T-helper 1 cell treated with Interleukin-12 subunit alpha and Interleukin-12 subunit beta and Interleukin-4 antibody, amounts not matched to agents 30 μg/mL and 1 μg/mL, for 36 hours (primary cell): ENCODE measurements around the gene UTP14A.
A peak's percentile ranks its signal among the peaks of the same experiment; 100 is the strongest.

Experiments
- H3K27ac Mint-ChIP-seq: one replicate; pipeline ENCODE4 v1.8.0; 2021; ENCODE audit warnings: mild to moderate bottlenecking, mixed read lengths
- H3K27me3 Mint-ChIP-seq: one replicate; pipeline ENCODE4 v1.8.0; 2021; ENCODE audit warnings: low read depth, mixed read lengths
- H3K36me3 Mint-ChIP-seq: one replicate; pipeline ENCODE4 v1.8.0; 2021; ENCODE audit warnings: low read depth, mixed read lengths
- H3K4me1 Mint-ChIP-seq: one replicate; pipeline ENCODE4 v1.8.0; 2021; ENCODE audit warnings: low read depth, mixed read lengths
- H3K4me3 Mint-ChIP-seq: one replicate; pipeline ENCODE4 v1.8.0; 2021; ENCODE audit warnings: mild to moderate bottlenecking, moderate library complexity, mixed read lengths
- H3K9me3 Mint-ChIP-seq: one replicate; pipeline ENCODE4 v1.8.0; 2021; ENCODE audit warnings: mixed read lengths

Gene UTP14A

GRCh38 chrX:129932821-129933321, 26.9 kb downstream of the UTP14A start:
- Mint-ChIP-seq H3K9me3 (no peaks in the 10 kb centered on the region), H3K4me3 (peak overlapping the region; percentile 37), H3K27ac (no peak overlapping the region), H3K4me1 (peaks cover 4% of the 10 kb centered on the region), H3K27me3 (peaks cover 25% of the 10 kb centered on the region), H3K36me3 (peaks cover 4% of the 10 kb centered on the region)

- Mint-ChIP-seq H3K9me3 (no peaks in the 10 kb centered on the region), H3K4me3 (peak overlapping the region; percentile 74), H3K27me3 (peaks cover 32% of the 10 kb centered on the region), H3K27ac (peak overlapping the region; percentile 45), H3K4me1 (peaks cover 9% of the 10 kb centered on the region), H3K36me3 (peaks cover 4% of the 10 kb centered on the region)
Measured at GRCh38 chrX:129933700-129934099, 27.7 kb downstream of the UTP14A start.

- H3K4me3 Mint-ChIP-seq, result no peak overlapping the region
- H3K27ac Mint-ChIP-seq, result no peak overlapping the region
Measured at GRCh38 chrX:129934461-129934860, 28.5 kb downstream of the UTP14A start.

GRCh38 chrX:129934952-129935351, 29.0 kb downstream of the UTP14A start:
- no peak overlapping the region for H3K4me3 Mint-ChIP-seq
- H3K4me1 Mint-ChIP-seq, result peaks cover 9% of the 10 kb centered on the region
- H3K9me3 Mint-ChIP-seq, result no peaks in the 10 kb centered on the region
- no peaks in the 10 kb centered on the region for H3K36me3 Mint-ChIP-seq
- H3K27me3 Mint-ChIP-seq, result peaks cover 32% of the 10 kb centered on the region
- no peak overlapping the region for H3K27ac Mint-ChIP-seq

More at GRCh38 chrX:129934461-129934860, 28.5 kb downstream of the UTP14A start:
- Mint-ChIP-seq H3K36me3 (peaks cover under 1% of the 10 kb centered on the region), H3K4me1 (peaks cover 9% of the 10 kb centered on the region), H3K9me3 (no peaks in the 10 kb centered on the region), H3K27me3 (peaks cover 32% of the 10 kb centered on the region)

- no peaks in the 10 kb centered on the region for H3K9me3 Mint-ChIP-seq
- no peak overlapping the region for H3K4me3 Mint-ChIP-seq
- peaks cover 5% of the 10 kb centered on the region for H3K4me1 Mint-ChIP-seq
- H3K27me3 Mint-ChIP-seq, result peaks cover 39% of the 10 kb centered on the region
- no peak overlapping the region for H3K27ac Mint-ChIP-seq
- H3K36me3 Mint-ChIP-seq, result no peaks in the 10 kb centered on the region
Measured at GRCh38 chrX:129938081-129938480, 32.1 kb downstream of the UTP14A start.

GRCh38 chrX:129939986-129940385, 34.0 kb downstream of the UTP14A start:
- Mint-ChIP-seq H3K27me3 (peaks cover 23% of the 10 kb centered on the region), H3K27ac (no peak overlapping the region), H3K9me3 (no peaks in the 10 kb centered on the region), H3K4me1 (peaks cover 5% of the 10 kb centered on the region), H3K36me3 (no peaks in the 10 kb centered on the region), H3K4me3 (no peak overlapping the region)

GRCh38 chrX:129940721-129941120, 34.8 kb downstream of the UTP14A start:
- Mint-ChIP-seq H3K4me3 (no peak overlapping the region), H3K4me1 (peaks cover 5% of the 10 kb centered on the region), H3K9me3 (no peaks in the 10 kb centered on the region), H3K36me3 (no peaks in the 10 kb centered on the region), H3K27ac (no peak overlapping the region), H3K27me3 (peaks cover 23% of the 10 kb centered on the region)

GRCh38 chrX:129945131-129945530, 39.2 kb downstream of the UTP14A start:
- H3K9me3 Mint-ChIP-seq, result no peaks in the 10 kb centered on the region
- no peaks in the 10 kb centered on the region for H3K36me3 Mint-ChIP-seq

GRCh38 chrX:129953334-129953648, 47.3 kb downstream of the UTP14A start:
- H3K27ac Mint-ChIP-seq, result no peak overlapping the region
- H3K9me3 Mint-ChIP-seq, result no peaks in the 10 kb centered on the region
- H3K4me1 Mint-ChIP-seq, result peaks cover 15% of the 10 kb centered on the region
- H3K36me3 Mint-ChIP-seq, result peaks cover 2% of the 10 kb centered on the region
- H3K27me3 Mint-ChIP-seq, result peaks cover 7% of the 10 kb centered on the region
- no peak overlapping the region for H3K4me3 Mint-ChIP-seq

More at GRCh38 chrX:129945131-129945530, 39.2 kb downstream of the UTP14A start:
- Mint-ChIP-seq H3K4me3 (no peak overlapping the region), H3K4me1 (no peaks in the 10 kb centered on the region), H3K27ac (no peak overlapping the region), H3K27me3 (peaks cover 11% of the 10 kb centered on the region)

- peaks cover 7% of the 10 kb centered on the region for H3K27me3 Mint-ChIP-seq
- peak overlapping the region; percentile 21 for H3K4me3 Mint-ChIP-seq
- peak overlapping the region; percentile 24 for H3K27ac Mint-ChIP-seq
- H3K36me3 Mint-ChIP-seq, result peaks cover 2% of the 10 kb centered on the region
- no peaks in the 10 kb centered on the region for H3K9me3 Mint-ChIP-seq
- peaks cover 15% of the 10 kb centered on the region for H3K4me1 Mint-ChIP-seq
Measured at GRCh38 chrX:129953881-129954280, 47.9 kb downstream of the UTP14A start.

GRCh38 chrX:129954804-129955203, 48.8 kb downstream of the UTP14A start:
- H3K27me3 Mint-ChIP-seq, result peaks cover 6% of the 10 kb centered on the region
- H3K27ac Mint-ChIP-seq, result no peak overlapping the region
- H3K4me1 Mint-ChIP-seq, result peaks cover 15% of the 10 kb centered on the region
- H3K9me3 Mint-ChIP-seq, result no peaks in the 10 kb centered on the region
- no peak overlapping the region for H3K4me3 Mint-ChIP-seq
- H3K36me3 Mint-ChIP-seq, result peaks cover 2% of the 10 kb centered on the region

- peaks cover 2% of the 10 kb centered on the region for H3K36me3 Mint-ChIP-seq
- H3K4me1 Mint-ChIP-seq, result peaks cover 17% of the 10 kb centered on the region
- peaks cover 4% of the 10 kb centered on the region for H3K27me3 Mint-ChIP-seq
- peak overlapping the region; percentile 75 for H3K27ac Mint-ChIP-seq
- peak overlapping the region; percentile 51 for H3K4me3 Mint-ChIP-seq
- H3K9me3 Mint-ChIP-seq, result no peaks in the 10 kb centered on the region
Measured at GRCh38 chrX:129955682-129956081, 49.7 kb downstream of the UTP14A start.

- peaks cover 2% of the 10 kb centered on the region for H3K36me3 Mint-ChIP-seq
- peaks cover 4% of the 10 kb centered on the region for H3K27me3 Mint-ChIP-seq
- no peak overlapping the region for H3K27ac Mint-ChIP-seq
- H3K4me1 Mint-ChIP-seq, result peaks cover 18% of the 10 kb centered on the region
- peak overlapping the region; percentile 33 for H3K4me3 Mint-ChIP-seq
- no peaks in the 10 kb centered on the region for H3K9me3 Mint-ChIP-seq
Measured at GRCh38 chrX:129956145-129956544, 50.2 kb downstream of the UTP14A start.

GRCh38 chrX:129956765-129957164, 50.8 kb downstream of the UTP14A start:
- peaks cover 2% of the 10 kb centered on the region for H3K36me3 Mint-ChIP-seq
- H3K4me3 Mint-ChIP-seq, result peak overlapping the region; percentile 76
- H3K4me1 Mint-ChIP-seq, result peaks cover 24% of the 10 kb centered on the region
- no peak overlapping the region for H3K27ac Mint-ChIP-seq
- peaks cover 4% of the 10 kb centered on the region for H3K27me3 Mint-ChIP-seq
- H3K9me3 Mint-ChIP-seq, result no peaks in the 10 kb centered on the region

- peaks cover 4% of the 10 kb centered on the region for H3K27me3 Mint-ChIP-seq
- peak overlapping the region; percentile 36 for H3K27ac Mint-ChIP-seq
- peaks cover 2% of the 10 kb centered on the region for H3K36me3 Mint-ChIP-seq
- peak overlapping the region; percentile 57 for H3K4me3 Mint-ChIP-seq
- no peaks in the 10 kb centered on the region for H3K9me3 Mint-ChIP-seq
- H3K4me1 Mint-ChIP-seq, result peaks cover 22% of the 10 kb centered on the region
Measured at GRCh38 chrX:129957241-129958082, 51.5 kb downstream of the UTP14A start.
